Mesendoderm (in vitro differentiated cells): ENCODE measurements around the gene ZNFX1.

ENCODE experiments used
- DNase-seq: peaks from one replicate; pipeline ENCODE4 v3.0.0; 2013
- H2AK5ac ChIP-seq: 2 replicates; pipeline ENCODE4 v1.6.1; 2013; ENCODE audit warnings: low read length, inconsistent platforms
- H2BK120ac ChIP-seq: 2 replicates; pipeline ENCODE4 v1.6.1; 2013; ENCODE audit warnings: low read depth, mild to moderate bottlenecking, low read length, moderate library complexity, mixed read lengths
- H2BK15ac ChIP-seq: replicated peaks from 2 replicates; pipeline ENCODE4 v1.6.1; 2013; ENCODE audit warnings: low read depth, mild to moderate bottlenecking, moderate library complexity
- H2BK5ac ChIP-seq: 2 replicates; pipeline ENCODE4 v1.6.1; 2013; ENCODE audit warnings: low read length, inconsistent platforms
- H3K18ac ChIP-seq: 2 replicates; pipeline ENCODE4 v1.6.1; 2013; ENCODE audit warnings: mild to moderate bottlenecking, low read length, mixed read lengths
- H3K23ac ChIP-seq: one replicate; pipeline ENCODE4 v1.6.1; 2013; ENCODE audit warnings: low read length
- H3K27ac ChIP-seq: 2 replicates; pipeline ENCODE4 v1.5.1; 2013; ENCODE audit warnings: low read depth, mild to moderate bottlenecking, inconsistent platforms, low read length, moderate library complexity
- H3K27me3 ChIP-seq: 2 replicates; pipeline ENCODE4 v1.6.1; 2013; ENCODE audit warnings: low read length, control low read depth, mild to moderate bottlenecking, inconsistent platforms; ENCODE audit not compliant: insufficient read depth, poor library complexity
- H3K36me3 ChIP-seq: 2 replicates; pipeline ENCODE4 v1.6.1; 2013; ENCODE audit warnings: low read length, inconsistent platforms; ENCODE audit not compliant: control insufficient read depth, insufficient read depth
- H3K4ac ChIP-seq: one replicate; pipeline ENCODE4 v1.6.1; 2013; ENCODE audit warnings: low read depth, mild to moderate bottlenecking, low read length, moderate library complexity
- H3K4me1 ChIP-seq: 2 replicates; pipeline ENCODE4 v1.6.1; 2013; ENCODE audit warnings: low read depth, low read length, inconsistent platforms; ENCODE audit not compliant: control insufficient read depth
- H3K4me2 ChIP-seq: 2 replicates; pipeline ENCODE4 v1.6.1; 2013; ENCODE audit warnings: low read length
- H3K4me3 ChIP-seq: 2 replicates; pipeline ENCODE4 v1.5.1; 2013; ENCODE audit warnings: mild to moderate bottlenecking, low read length
- H3K56ac ChIP-seq: one replicate; pipeline ENCODE4 v1.6.1; 2013; ENCODE audit warnings: low read length
- H3K79me1 ChIP-seq: 2 replicates; pipeline ENCODE4 v1.6.1; 2013; ENCODE audit warnings: low read length, inconsistent platforms
- H3K79me2 ChIP-seq: 2 replicates; pipeline ENCODE4 v1.6.1; 2013; ENCODE audit warnings: mild to moderate bottlenecking, low read length; ENCODE audit not compliant: control insufficient read depth, insufficient read depth
- H3K9ac ChIP-seq: 2 replicates; pipeline ENCODE4 v1.6.1; 2013; ENCODE audit warnings: low read length, inconsistent platforms
- H4K5ac ChIP-seq: one replicate; pipeline ENCODE4 v1.6.1; 2013; ENCODE audit warnings: low read length
- H4K8ac ChIP-seq: one replicate; pipeline ENCODE4 v1.6.1; 2013; ENCODE audit warnings: low read depth, mild to moderate bottlenecking, control low read depth, low read length, moderate library complexity
- WGBS: extraction: QIAGEN DNeasy Blood & Tissue Kit; methylation state at CpG from one replicate; pipeline ENCODE4 v1.1.7; 2013; ENCODE audit warnings: low lambda C conversion rate, missing lambda C conversion rate; ENCODE audit not compliant: insufficient coverage; ENCODE audit errors: extremely low coverage; 5-methylcytosine and 5-hydroxymethylcytosine counted together

ZNFX1 gene

GRCh38 chr20:49234831-49235230 is 43.0 kb downstream of the ZNFX1 start:
- H3K27ac ChIP-seq, result no peak overlapping the region
- no peak overlapping the region for H4K5ac ChIP-seq
- H2BK5ac ChIP-seq, result no peak overlapping the region
- peaks cover 29% of the 10 kb centered on the region for H3K36me3 ChIP-seq
- H3K9ac ChIP-seq, result no peak overlapping the region
- WGBS, result no CpG with 5 or more reads among the region's 6 CpGs
- H3K56ac ChIP-seq, result no peak overlapping the region
- H2BK120ac ChIP-seq, result no peak overlapping the region
- H3K79me2 ChIP-seq, result no peaks in the 10 kb centered on the region
- H3K4me3 ChIP-seq, result no peak overlapping the region
- no peak overlapping the region for H3K4ac ChIP-seq
- no peak overlapping the region for H2AK5ac ChIP-seq
- peaks cover 2% of the 10 kb centered on the region for H3K79me1 ChIP-seq
- no peak overlapping the region for H3K18ac ChIP-seq
- no peak overlapping the region for H3K4me2 ChIP-seq
- no peaks in the 10 kb centered on the region for H3K27me3 ChIP-seq
- H3K23ac ChIP-seq, result no peak overlapping the region
- H3K4me1 ChIP-seq, result no peaks in the 10 kb centered on the region
- DNase-seq, result no peak
- H4K8ac ChIP-seq, result no peak overlapping the region
- H2BK15ac ChIP-seq, result no peak overlapping the region

GRCh38 chr20:49233226-49233625 is 44.6 kb downstream of the ZNFX1 start:
- Histone ChIP-seq H2BK15ac (no peak overlapping the region), H3K18ac (no peak overlapping the region), H3K27ac (no peak overlapping the region), H3K4me2 (no peak overlapping the region), H3K56ac (no peak overlapping the region), H4K8ac (no peak overlapping the region), H3K4me1 (no peaks in the 10 kb centered on the region), H3K27me3 (no peaks in the 10 kb centered on the region), H3K79me2 (no peaks in the 10 kb centered on the region), H3K79me1 (peaks cover 2% of the 10 kb centered on the region), H2BK120ac (no peak overlapping the region), H3K4ac (no peak overlapping the region), H4K5ac (no peak overlapping the region), H3K4me3 (no peak overlapping the region), H2AK5ac (no peak overlapping the region), H2BK5ac (no peak overlapping the region), H3K36me3 (peaks cover 27% of the 10 kb centered on the region), H3K9ac (no peak overlapping the region), H3K23ac (no peak overlapping the region)
- WGBS, result no CpG with 5 or more reads among the region's 10 CpGs
- DNase-seq, result no peak

DNA sequence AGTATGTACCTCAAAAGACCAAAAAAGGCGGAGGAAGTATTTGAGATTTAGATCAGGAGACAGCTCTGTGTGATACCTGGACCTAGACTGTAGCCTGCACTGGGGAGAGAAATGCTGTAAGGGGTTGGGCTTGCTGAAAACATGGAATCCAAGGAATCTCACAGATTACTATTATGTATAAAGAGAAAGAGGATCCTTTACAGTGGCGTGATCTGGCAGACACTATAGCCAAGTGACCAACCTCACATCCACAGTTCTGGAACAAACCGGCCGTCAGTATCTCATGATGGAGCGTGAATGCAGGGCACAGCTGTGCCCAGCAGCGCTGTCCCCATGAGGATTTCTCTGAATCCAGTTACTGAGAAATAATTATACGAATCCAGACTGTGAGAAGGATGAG is 46.4 kb downstream of the ZNFX1 start:
- Histone ChIP-seq H3K4ac (no peak overlapping the region), H2BK15ac (no peak overlapping the region), H3K36me3 (peaks cover 24% of the 10 kb centered on the region), H3K56ac (no peak overlapping the region), H3K79me1 (peaks cover 2% of the 10 kb centered on the region), H4K8ac (no peak overlapping the region), H4K5ac (no peak overlapping the region), H3K4me3 (no peak overlapping the region), H3K18ac (no peak overlapping the region), H3K27me3 (no peaks in the 10 kb centered on the region), H2BK120ac (no peak overlapping the region), H3K23ac (no peak overlapping the region), H2AK5ac (no peak overlapping the region), H3K9ac (no peak overlapping the region), H3K4me1 (no peaks in the 10 kb centered on the region), H3K4me2 (no peak overlapping the region), H3K27ac (no peak overlapping the region), H2BK5ac (no peak overlapping the region), H3K79me2 (no peaks in the 10 kb centered on the region)
- no CpG with 5 or more reads among the region's 7 CpGs for WGBS
- no peak for DNase-seq

GRCh38 chr20:49230561-49231133 is 47.2 kb downstream of the ZNFX1 start:
- Histone ChIP-seq H3K4me2 (no peak overlapping the region), H3K27ac (peak overlapping the region; percentile 54), H2BK120ac (no peak overlapping the region), H3K18ac (no peak overlapping the region), H3K79me2 (no peaks in the 10 kb centered on the region), H4K8ac (no peak overlapping the region), H3K27me3 (no peaks in the 10 kb centered on the region), H2AK5ac (no peak overlapping the region), H3K9ac (no peak overlapping the region), H3K4ac (no peak overlapping the region), H3K4me3 (no peak overlapping the region), H3K79me1 (peaks cover 2% of the 10 kb centered on the region), H3K36me3 (peaks cover 22% of the 10 kb centered on the region), H4K5ac (no peak overlapping the region), H2BK15ac (no peak overlapping the region), H3K56ac (no peak overlapping the region), H2BK5ac (no peak overlapping the region), H3K4me1 (no peaks in the 10 kb centered on the region), H3K23ac (no peak overlapping the region)
- WGBS, result no CpG with 5 or more reads among the region's 8 CpGs
- DNase-seq, result peak; percentile 87

DNA sequence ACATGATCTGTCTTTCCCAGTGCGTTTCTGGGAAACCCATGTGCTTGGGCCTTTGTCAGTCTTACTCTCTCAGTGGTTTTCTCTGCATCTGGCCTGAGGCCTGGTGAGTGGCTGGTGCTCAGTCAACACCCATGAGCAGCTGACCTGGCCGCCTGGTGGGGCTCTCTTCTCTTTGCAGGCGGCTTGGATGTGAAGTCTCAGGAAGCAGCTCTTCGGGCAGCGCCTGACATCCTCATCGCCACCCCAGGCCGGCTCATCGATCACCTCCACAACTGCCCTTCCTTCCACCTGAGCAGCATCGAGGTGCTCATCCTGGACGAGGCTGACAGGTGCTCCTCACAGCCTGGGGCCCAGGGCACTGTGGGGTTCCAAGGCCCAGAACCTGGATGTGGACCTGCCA is 47.8 kb downstream of the ZNFX1 start:
- Histone ChIP-seq H3K56ac (no peak overlapping the region), H4K8ac (no peak overlapping the region), H4K5ac (no peak overlapping the region), H2BK5ac (no peak overlapping the region), H3K4me1 (no peaks in the 10 kb centered on the region), H3K79me1 (no peaks in the 10 kb centered on the region), H3K4me3 (no peak overlapping the region), H3K9ac (no peak overlapping the region), H3K18ac (no peak overlapping the region), H2BK15ac (no peak overlapping the region), H3K4me2 (no peak overlapping the region), H2BK120ac (no peak overlapping the region), H3K27me3 (no peaks in the 10 kb centered on the region), H3K4ac (no peak overlapping the region), H3K23ac (no peak overlapping the region), H3K79me2 (no peaks in the 10 kb centered on the region), H3K27ac (no peak overlapping the region), H2AK5ac (no peak overlapping the region), H3K36me3 (peaks cover 18% of the 10 kb centered on the region)
- no CpG with 5 or more reads among the region's 10 CpGs for WGBS
- no peak for DNase-seq

DNA sequence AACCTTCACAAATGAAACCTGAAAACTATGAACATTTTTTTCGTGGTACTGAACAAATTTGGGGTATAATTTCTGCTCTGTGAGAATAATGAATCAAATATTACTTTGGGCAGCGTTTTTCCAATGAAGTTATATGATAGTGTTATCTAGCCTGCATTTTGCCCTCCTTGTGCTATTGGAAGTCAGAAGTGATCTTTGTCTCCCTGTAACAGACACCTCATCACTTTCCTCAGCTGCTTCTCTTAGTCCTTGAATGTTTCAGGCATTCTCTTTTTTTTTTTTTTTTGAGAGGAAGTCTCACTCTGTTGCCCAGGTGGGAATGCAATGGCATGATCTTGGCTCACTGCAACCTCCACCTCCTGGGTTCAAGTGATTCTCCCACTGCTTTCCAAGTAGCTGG is 48.5 kb downstream of the ZNFX1 start:
- no peaks in the 10 kb centered on the region for H3K27me3 ChIP-seq
- H3K56ac ChIP-seq, result no peak overlapping the region
- no peak overlapping the region for H4K5ac ChIP-seq
- no peak overlapping the region for H2BK15ac ChIP-seq
- H3K9ac ChIP-seq, result no peak overlapping the region
- H3K18ac ChIP-seq, result no peak overlapping the region
- no peak for DNase-seq
- no peak overlapping the region for H3K4me3 ChIP-seq
- WGBS, result no CpG with 5 or more reads among the region's 2 CpGs
- no peak overlapping the region for H3K4ac ChIP-seq
- H3K4me2 ChIP-seq, result no peak overlapping the region
- H3K27ac ChIP-seq, result no peak overlapping the region
- peaks cover 15% of the 10 kb centered on the region for H3K36me3 ChIP-seq
- no peaks in the 10 kb centered on the region for H3K79me2 ChIP-seq
- no peak overlapping the region for H2BK120ac ChIP-seq
- H3K79me1 ChIP-seq, result no peaks in the 10 kb centered on the region
- H3K23ac ChIP-seq, result no peak overlapping the region
- no peak overlapping the region for H2BK5ac ChIP-seq
- H2AK5ac ChIP-seq, result no peak overlapping the region
- no peaks in the 10 kb centered on the region for H3K4me1 ChIP-seq
- no peak overlapping the region for H4K8ac ChIP-seq
